HG03175 (cell line): ENCODE data around the gene KIF13A.
A peak's percentile ranks its signal among the peaks of the same experiment; 100 is the strongest.
"Not testable (repeated sequence)": the region's sequence is repeated elsewhere in the genome, so short reads cannot be mapped to it uniquely, and the experiment has no call there.

Source experiments
- ATAC-seq: cut with Tn5 transposase; IDR thresholded peaks from one replicate; pipeline ENCODE4 v1.9.1; 2021; ENCODE audit warnings: mild to moderate bottlenecking, moderate library complexity; ENCODE audit not compliant: unreplicated experiment

Gene KIF13A

GRCh38 chr6:17999425-17999824, 12.0 kb upstream of the KIF13A start:
- no peak for ATAC-seq

DNA sequence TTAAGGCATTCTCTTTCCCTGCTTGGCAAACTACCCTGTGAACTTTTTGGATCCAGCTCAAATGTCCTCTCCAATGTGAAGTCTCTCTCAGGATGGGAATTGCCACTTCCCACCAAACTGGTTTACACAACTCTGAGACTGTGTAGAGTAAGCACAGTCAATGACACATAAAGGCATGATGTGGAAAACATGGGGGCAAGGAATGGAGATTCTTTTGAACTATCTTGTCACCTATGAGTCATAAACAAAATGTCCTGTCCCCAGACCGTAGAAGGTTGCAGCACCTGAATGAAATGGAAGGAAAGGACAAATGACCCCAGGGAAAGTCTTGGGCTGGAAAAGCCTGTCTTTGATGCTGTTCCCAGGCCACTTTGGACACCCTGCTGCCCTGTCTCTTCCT, 11.0 kb upstream of the KIF13A start:
- ATAC-seq: no peak

DNA sequence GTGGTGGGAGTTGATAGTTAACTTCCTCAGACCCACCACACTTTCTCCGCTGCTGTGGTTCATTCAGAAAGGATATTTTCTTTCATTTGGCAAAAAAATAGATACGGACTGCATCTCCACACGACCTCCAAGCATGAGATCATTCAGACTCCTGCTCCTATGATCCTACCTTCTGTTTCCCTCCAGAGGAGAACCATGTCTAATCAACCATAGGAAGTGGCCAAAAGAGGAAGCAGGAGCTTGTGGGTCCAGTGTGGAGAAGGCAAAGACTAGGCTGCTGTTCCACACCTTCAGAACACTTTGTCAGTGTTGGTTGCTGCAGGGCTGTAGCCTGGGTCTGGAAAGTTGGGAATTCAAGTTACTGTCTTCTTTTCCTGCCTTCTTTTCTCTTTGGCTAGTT, 10.6 kb upstream of the KIF13A start:
- ATAC-seq: no peak

DNA sequence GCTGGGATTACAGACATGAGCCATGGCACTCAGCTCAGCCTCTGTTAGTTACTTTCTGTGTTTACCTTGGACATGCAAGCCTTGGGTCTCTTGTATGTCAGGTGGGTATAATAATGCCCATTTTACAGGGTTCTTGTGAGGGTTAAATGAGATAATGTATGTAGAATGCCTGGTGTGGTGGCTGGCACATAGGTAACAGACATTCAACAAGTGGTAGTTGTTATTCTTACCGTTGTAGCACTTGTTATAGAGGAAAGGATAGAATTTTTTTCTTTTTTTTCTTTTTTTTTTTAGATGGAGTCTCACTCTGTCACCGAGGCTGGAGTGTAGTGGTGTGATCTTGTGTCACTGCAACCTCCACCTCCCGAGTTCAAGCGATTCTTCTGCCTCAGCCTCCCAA, 8.0 kb upstream of the KIF13A start:
- no peak for ATAC-seq

GRCh38 chr6:17994019-17994418, 6.6 kb upstream of the KIF13A start:
- no peak for ATAC-seq

DNA sequence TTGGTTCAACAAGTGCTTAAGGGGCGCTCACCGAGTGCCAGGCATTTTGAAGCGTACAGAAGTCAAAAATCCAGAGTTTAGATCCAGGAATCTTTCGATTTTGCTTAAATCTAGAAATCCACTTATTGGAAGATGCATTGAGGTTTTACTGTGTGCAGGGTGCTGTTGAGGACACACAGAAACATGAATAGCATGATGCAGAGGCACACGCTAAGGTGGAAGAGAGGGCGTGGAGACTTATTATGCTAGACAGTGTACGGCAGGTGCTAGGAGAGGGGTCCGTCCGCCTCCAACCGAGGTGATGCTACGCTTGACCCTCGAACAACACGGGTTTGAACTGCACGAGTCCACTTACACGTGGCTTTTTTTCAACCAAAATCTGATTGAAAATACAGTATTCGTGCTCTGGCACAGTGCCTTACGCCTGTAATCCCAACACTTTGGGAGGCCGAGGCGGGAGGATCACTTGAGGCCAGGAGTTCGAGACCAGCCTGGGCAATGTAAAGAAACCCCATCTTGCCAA, 1.0 kb upstream of the KIF13A start:
- no peak for ATAC-seq

- peak; percentile 74 for ATAC-seq
Measured at GRCh38 chr6:17987697-17988421, 424 bp upstream of the KIF13A start.

DNA sequence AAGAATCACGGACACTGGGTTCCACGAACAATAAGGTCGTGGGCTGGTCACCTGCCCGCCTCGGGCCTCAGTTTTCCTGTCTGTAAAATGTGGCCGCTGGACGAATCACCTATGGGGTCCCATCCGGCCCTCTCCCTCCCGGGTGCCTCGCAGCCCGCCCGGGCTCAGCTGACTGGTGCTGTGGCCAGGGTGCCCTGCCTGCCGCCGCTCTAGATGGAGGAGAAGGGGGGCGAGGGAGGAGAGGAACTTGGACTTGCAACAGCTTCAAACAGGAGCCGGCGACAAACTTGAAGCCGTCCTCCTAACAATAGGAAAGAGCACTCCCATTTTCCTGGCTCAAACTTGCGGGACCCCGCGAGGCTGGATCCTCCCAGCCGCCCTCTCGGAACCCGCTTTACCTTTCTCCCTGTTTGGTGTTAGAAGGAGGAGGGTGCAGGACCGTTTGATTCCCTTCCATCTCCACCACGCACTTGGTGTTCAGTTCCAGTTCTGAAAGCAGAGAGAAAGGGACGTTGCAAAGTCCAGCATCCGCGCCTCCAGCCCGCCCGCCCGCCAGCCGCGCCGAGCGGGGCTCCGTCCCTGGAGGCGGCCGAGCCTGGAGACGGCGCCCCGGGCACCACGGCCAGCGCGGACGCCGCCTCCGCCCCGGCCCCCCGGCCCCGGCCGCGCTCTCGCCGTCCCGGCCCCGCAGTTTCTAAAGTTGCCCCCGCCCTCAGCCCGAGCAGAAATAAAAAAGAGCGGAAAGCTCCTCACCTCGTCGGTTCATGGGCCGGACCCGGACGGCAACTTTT, 584 bp downstream of the KIF13A start:
- ATAC-seq: peak; percentile 15

DNA sequence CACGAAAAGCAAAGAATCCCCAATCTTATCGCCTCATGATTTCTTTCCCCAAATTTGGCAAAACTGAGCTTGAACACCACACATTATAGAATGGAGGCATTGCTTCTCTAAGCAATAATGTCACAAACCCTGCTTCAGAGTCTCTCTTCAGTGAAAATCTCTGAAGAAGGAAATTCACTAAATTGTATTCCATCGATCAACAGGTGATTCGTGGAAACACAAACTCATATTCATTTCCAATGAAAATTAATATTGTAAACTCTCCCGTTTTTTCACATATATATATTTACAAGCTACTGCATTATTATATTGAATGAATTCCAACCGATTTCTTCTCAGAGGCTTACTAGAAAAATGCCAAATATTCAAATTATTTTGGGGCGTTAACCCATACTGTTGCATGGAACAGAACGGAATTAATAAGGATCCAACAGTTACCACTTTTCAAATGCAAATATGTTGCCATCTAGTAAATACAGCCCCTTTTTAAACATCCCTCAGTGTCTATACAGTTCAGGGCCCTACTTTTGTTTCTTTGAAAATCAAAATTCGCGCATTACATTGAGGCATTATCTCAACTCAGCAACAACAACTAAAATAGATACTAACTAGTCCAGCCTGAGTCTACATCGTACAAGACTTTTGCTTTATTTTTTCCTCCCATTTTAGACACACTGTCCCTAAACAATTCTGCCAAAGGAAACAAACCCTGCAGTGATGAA, 1.3 kb downstream of the KIF13A start:
- no peak for ATAC-seq

GRCh38 chr6:17984812-17985670, 2.4 kb downstream of the KIF13A start:
- no peak for ATAC-seq

DNA sequence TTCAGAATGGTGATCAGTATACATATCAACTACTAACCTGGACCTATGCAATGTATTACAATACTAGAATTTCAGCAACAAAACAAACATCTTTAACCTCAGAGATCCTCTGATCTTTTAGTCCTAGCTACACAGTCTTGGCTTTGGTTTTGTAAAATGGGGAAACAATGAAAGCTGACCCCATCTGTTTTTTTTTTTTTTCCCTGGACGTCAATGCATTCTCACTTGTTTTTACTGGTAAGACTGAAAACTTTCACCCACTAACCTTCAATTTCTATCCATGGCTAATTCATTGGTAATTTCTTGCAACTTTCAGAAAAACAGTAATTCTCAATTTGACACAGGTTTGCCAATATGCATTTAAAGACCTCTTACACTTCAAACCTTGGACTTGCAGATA, 3.0 kb downstream of the KIF13A start:
- ATAC-seq: no peak

DNA sequence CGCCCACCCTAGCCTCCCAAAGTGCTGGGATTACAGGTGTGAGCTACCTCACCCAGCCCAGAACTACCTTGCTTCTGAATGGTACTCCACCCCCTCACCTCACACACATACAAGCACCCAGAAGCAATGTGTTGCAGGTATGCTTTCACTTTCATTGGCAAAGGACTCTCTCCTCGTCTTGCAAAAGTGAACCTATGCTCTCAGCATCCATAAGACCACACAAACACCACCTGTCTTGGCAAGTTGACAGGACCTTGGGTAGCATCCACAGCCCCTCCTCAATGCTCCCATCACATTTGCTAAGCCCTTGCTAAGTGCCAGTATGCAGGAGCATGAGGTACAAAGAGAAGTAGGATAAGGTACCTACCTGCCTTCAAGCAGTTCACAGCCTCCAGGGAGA, 3.7 kb downstream of the KIF13A start:
- no peak for ATAC-seq

DNA sequence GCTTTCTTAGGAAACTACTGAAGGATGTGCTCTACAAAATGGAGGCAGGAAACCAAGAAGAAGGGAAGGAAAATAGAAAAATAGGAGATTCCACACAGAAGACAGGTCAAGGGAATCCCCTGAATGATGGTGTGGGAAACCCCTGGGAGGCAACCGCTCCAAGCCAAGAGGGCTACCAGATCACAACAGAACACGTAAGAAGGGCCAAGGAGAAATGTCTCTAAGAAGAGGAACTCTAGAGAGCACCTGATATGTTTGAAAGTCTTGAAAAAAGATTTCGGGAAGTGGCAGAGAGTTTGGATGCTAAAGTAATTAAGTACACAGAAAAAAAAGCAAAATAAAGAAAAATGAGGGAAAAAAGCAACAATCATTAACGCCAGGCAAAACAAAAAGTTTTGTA, 7.1 kb downstream of the KIF13A start:
- no peak for ATAC-seq

- no peak for ATAC-seq
Measured at GRCh38 chr6:17979479-17979878, 8.0 kb downstream of the KIF13A start.

- ATAC-seq: not testable (repeated sequence)
Measured at GRCh38 chr6:17976258-17976657, 11.2 kb downstream of the KIF13A start.

DNA sequence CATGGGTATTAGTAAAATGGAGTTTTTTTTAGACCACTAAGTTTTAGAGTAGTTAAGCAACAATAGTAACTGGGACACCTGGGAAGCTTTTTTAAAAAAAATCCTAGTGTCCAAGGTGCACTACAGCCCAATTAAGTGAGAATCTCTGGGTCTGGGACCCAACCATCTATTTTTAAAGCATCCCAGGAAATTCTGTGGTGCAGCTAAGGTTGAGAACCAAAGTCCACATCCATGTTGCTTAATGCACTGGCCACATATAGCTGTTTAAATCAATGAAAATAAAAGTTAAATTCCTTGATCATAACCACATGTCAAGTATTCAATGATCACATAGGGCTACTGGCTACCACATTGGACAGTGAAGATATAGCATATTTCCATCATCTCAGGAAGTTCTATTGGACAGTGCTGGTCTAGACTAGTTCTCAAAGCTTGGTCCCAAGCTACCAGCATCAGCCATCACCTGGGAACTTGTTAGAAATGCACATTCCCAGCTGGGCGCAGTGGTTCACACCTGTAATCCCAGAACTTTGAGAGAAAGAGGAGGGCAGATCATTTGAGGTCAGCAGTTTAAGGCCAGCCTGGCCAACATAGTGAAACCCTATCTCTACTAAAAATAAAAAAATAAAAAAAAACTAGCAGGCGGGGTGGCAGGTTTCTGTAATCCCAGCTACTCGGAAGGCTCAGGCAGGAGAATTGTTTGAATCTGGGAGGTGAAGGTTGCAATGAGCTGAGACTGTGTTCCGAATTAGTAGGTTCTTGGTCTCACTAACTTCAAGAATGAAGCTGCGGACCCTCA, 12.7 kb downstream of the KIF13A start:
- ATAC-seq: no peak

DNA sequence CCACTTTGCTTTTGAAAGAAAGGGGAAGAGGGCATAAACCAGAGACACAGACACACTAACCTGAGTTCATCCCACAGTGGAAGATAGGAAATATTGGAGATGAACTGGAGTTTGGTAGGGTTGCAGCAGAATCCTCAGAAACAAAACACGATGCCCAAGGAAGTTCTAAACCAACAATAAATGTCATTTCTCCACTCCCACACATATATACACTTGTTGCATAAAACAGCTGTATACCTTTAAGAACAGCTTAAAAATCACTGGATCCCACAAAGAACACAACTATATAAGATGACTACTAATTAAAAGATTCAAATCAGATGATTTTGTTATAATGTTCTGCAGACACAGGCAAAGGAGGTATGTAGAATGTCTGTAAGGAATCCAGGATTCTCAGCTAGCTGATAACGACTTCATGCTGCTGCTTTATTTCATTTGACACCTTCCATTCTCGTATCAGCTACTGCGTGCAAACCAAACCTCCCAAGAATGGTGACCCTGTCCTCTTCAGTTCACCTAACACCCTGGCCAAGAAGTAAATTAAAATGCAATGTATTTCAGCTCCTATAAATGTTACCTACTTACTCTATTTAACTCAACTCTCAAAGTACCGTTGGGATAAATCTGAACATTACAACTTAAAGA, 14.3 kb downstream of the KIF13A start:
- ATAC-seq: no peak

DNA sequence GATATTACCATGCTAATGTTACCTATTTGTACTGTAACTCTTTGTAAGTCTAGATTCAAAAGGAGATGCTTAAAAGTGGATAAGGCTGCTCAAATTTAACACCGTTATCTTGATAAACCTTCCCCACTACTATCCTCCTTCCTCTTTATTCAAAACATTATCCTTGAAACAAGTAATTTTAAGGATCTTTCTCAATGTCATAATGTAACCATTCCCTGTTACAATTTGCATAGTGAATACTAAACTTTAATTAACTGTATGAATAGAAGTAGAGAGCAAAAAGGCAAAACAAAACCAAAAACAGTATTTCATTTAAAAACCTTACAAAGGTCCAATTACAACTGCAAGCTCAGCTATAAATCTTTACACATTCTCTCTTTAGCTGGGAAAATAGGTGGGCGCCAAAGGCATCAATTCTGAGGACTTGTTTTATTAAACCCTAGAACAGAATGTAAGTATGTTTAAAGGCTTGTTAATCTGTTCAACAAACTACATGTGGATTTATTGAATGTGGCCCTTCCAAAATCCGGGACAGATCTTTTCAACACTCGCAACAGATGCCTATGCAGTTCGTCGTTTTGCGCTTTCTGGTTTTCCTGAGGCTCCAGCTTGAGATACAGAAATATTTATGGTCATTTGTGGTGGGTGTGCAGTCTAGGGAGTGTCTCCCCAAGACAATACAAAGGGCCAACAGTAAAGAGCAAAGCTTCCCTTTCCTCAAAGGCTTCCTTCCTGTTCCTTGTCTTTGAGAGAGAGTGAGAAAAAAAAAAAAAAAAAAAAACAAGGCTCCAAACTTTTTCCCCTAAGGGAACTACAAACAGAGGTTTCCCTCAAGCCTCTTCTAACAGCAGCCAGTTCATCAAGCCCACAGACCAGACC, 15.1 kb downstream of the KIF13A start:
- no peak for ATAC-seq
